Heart left ventricle (tissue), 16 donors: ENCODE measurements around the gene OPN4. TPM values are rescaled to one million over a fixed set of nuclear protein-coding genes. Genes with fewer than 3 reads are reported as not detected.

Source experiments
- ATAC-seq, 4 donors: fragments of 200-7000 bp; cut with Tn5 transposase; one replicate each; pipeline ENCODE4 v1.9.1; 2020 to 2022; ENCODE audit warnings: moderate library complexity in 4 of 4, mild to moderate bottlenecking in 3 of 4, moderate number of reproducible peaks in 1 of 4
- DNase-seq, 5 donors: peaks; one replicate each; pipeline ENCODE4 v3.0.0-alpha.2; 2020
- H3K27ac ChIP-seq, 12 donors: fragments of 200-600 bp; sonication (generic) in 4 of 12; one replicate each; pipeline versions ENCODE4 v1.5.0 to v1.8.0; 2016 to 2022; ENCODE audit warnings: mild to moderate bottlenecking in 2 of 12
- H3K27me3 ChIP-seq, 9 donors: fragments of 200-600 bp; sonication (generic) in 2 of 9; one replicate each; pipeline versions ENCODE4 v1.5.1 to v1.8.0; 2016 to 2022; ENCODE audit warnings: mild to moderate bottlenecking in 3 of 9
- H3K36me3 ChIP-seq, 9 donors: fragments of 200-600 bp; sonication (generic) in 2 of 9; one replicate each; pipeline versions ENCODE4 v1.5.0 to v1.8.0; 2018 to 2022; ENCODE audit warnings: mild to moderate bottlenecking in 2 of 9
- H3K4me1 ChIP-seq, 12 donors: fragments of 200-600 bp; sonication (generic) in 4 of 12; one replicate each; pipeline versions ENCODE4 v1.5.0 to v1.8.0; 2016 to 2022; ENCODE audit warnings: mild to moderate bottlenecking in 3 of 12
- H3K4me3 ChIP-seq, 12 donors: fragments of 200-600 bp; sonication (generic) in 4 of 12; one replicate each; pipeline versions ENCODE4 v1.5.0 to v1.8.0; 2017 to 2022; ENCODE audit warnings: mild to moderate bottlenecking in 9 of 12, moderate library complexity in 4 of 12
- H3K9me3 ChIP-seq, 12 donors: fragments of 200-600 bp; sonication (generic) in 4 of 12; one replicate each; pipeline versions ENCODE4 v1.5.0 to v1.8.0; 2016 to 2022; ENCODE audit warnings: mild to moderate bottlenecking in 1 of 12
- CTCF ChIP-seq, 12 donors: fragments of 200-600 bp; sonication (generic) in 4 of 12; IDR thresholded peaks; one replicate each; pipeline versions ENCODE4 v1.5.0 to v1.8.0; 2018 to 2022; ENCODE audit warnings: antibody characterized with exemption in 12 of 12, mild to moderate bottlenecking in 5 of 12
- POLR2A ChIP-seq, 2 donors: fragments of 450-650 bp; IDR thresholded peaks; one replicate each; pipeline ENCODE4 v1.6.1; 2017; ENCODE audit warnings: antibody characterized with exemption in 2 of 2, mild to moderate bottlenecking in 2 of 2, moderate library complexity in 2 of 2
- WGBS, 4 donors: extraction: QIAGEN DNeasy Blood & Tissue Kit in 2 of 4; methylation state at CpG; one replicate each; pipeline versions ENCODE4 v1.1.5 to v1.1.7; 2013 to 2018; 5-methylcytosine and 5-hydroxymethylcytosine counted together
- intact Hi-C, 10 donors: fragments of 100-400 bp; cut with DNase I; formaldehyde crosslinking; loops; one replicate each; pipeline versions ENCODE4 v1.11.1 to v1.14.2; 2022
- polyA plus RNA-seq, 2 donors: library from polyadenylated mRNA; stranded (reverse); fragments of 200-250 nt; gene quantifications; one replicate each; pipeline ENCODE4 v1.2.3, GENCODE V29; 2013
- total RNA-seq, 9 donors: library from RNA; depleted of rRNA in 2 of 9; stranded (reverse); fragments of >200 nt in 2 of 9; fragmentation: NEBNext Ultra II Directional in 3 of 9; extraction: Animal tissue kit (Norgen Biotek cat#: 25700) in 3 of 9; gene quantifications; one replicate each; pipeline versions ENCODE4 v1.1.0 to v1.2.4, GENCODE V29; 2016 to 2023
- donor health status: ischemic (EF 13 %, LVEDD 7.1; RV severe dilation, severe dysfunction).
- donor health status: healthy with polysubstance abuse.
- donor health status: DM: no; HTN: yes; CAD: no.
- donor health status: DM: no; HTN: no; CAD: no.
- donor health status: ischemic (EF 25% LVEDD 6.9; RV normal size, moderate dysfunction).
- donor health status: ischemic (EF 25% LVEDD 5.7; RV mildly dilated, moderate dysfunction).
- donor health status: healthy.
- donor health status: DM: yes; HTN: yes; CAD: no.
- donor health status: ischemic (EF 35%, LVEDD 5.7; RV mildly dilated, moderate dysfunction).
- donor health status: nonischemic (EF 11% LVEDD 7.7; RV severe dilation, severe dysfunction).
- donor health status: DM: yes; HTN: yes; CAD: no.
- donor health status: PGD.
- donor health status: ischemic (EF 29% LVEDD 5.4; RV normal size, mild dysfunction).
- donor health status: nonischemic (EF 23%, LVEDD 6.1; RV moderate dilation, normal function).

Gene OPN4
- total and polyA plus RNA-seq, 11 donors: 0.03 to 0.28 (median 0.19) TPM; not detected in 6

GRCh38 chr10:86682675-86683074, 28.3 kb downstream of the OPN4 start:
- TF ChIP-seq POLR2A (IDR thresholded peaks at IDR 0.05) (no peak), CTCF (IDR thresholded peaks at IDR 0.05) (no peak)
- Histone ChIP-seq H3K27me3 (peaks cover 0 to 3% (median 0%) of the 10 kb centered on the region in 9 donors), H3K9me3 (no peaks in the 10 kb centered on the region), H3K27ac (peak overlapping the region; percentile 71 to 100 (median 91)), H3K4me3 (no peak overlapping the region), H3K4me1 (peaks cover 0 to 97% (median 48%) of the 10 kb centered on the region in 12 donors), H3K36me3 (peaks cover 0 to 68% (median 15%) of the 10 kb centered on the region in 9 donors)
- 46 to 100% (median 52%) methylated on average over 1 to 2 of the region's 2 CpGs for WGBS, 4 donors
- ATAC-seq (peak in 2 of 4 donors; percentile 3 to 4), DNase-seq (peak in 2 of 5 donors; percentile 52 to 70)
- intact Hi-C loops: loop anchor here in 1 of 10 donors (5.0 kb wide), 1 partner anchor 40 kb away; no protein-coding TSS in a partner anchor

DNA sequence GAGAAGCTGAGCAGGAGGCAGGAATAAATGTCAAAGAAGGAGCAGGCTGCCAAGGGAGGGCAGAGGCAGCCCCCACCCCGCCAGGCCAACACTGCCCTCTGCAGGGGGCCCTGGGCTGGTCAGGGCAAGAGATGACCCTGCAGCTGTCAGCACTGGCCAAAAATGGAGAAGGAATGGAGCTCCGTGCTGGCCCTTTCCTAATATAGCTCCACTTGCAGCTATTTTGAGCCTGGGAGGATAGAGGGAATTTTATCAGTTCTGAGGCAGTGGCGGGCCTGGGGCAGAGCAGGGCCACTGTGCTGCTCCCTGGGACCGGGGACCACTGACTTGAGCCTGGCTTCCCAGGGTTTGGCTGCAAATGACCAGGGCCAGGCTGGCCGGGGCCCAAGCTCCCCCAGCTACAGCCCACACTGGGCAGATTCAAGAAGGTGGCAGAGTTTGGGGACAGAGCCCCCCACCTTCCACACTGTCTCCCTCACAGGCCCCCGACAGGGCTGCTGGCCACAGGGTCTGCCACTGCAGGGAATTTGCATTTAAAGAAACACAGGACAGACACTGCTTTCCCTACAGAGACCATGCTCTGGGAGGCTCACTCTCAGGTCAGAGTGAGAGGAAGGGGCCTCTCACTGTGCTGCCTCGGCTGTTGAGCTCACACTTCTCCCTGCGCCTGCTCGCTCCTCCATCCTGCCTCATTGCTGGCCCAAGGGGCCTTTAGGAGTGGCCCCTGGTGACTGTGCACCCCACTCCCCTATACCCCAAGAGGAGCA, 30.2 kb downstream of the OPN4 start:
- peaks cover 0 to 93% (median 45%) of the 10 kb centered on the region in 12 donors for H3K4me1 ChIP-seq
- peak; percentile 80 to 85 (median 83) for DNase-seq

GRCh38 chr10:86685416-86685815, 31.1 kb downstream of the OPN4 start:
- H3K4me3 ChIP-seq: no peak overlapping the region
- WGBS, 4 donors: 60 to 77% (median 64%) methylated on average over 9 of the region's 9 CpGs
- peaks cover 0 to 3% (median 0%) of the 10 kb centered on the region in 9 donors for H3K27me3 ChIP-seq

More for the DNA sequence above, 30.2 kb downstream of the OPN4 start:
- intact Hi-C loops: loop anchor here in 5 of 10 donors (5.0 kb wide), 2 partner anchors 42 to 213 kb away; no protein-coding TSS in a partner anchor
- Histone ChIP-seq H3K9me3 (no peaks in the 10 kb centered on the region), H3K27ac (peak overlapping the region; percentile 63 to 100 (median 91)), H3K27me3 (peaks cover 0 to 3% (median 0%) of the 10 kb centered on the region in 9 donors), H3K4me3 (no peak overlapping the region), H3K36me3 (peaks cover 0 to 52% (median 15%) of the 10 kb centered on the region in 9 donors)
- ATAC-seq: peak; percentile 34 to 58 (median 47)
- 19 to 36% (median 27%) methylated on average over 6 to 9 of the region's 9 CpGs for WGBS, 4 donors
- peak in 1 of 2 donors; percentile 34 for TF ChIP-seq POLR2A (IDR thresholded peaks at IDR 0.05)
- TF ChIP-seq CTCF (IDR thresholded peaks at IDR 0.05): peak; percentile 33 to 78 (median 64)

More at GRCh38 chr10:86685416-86685815, 31.1 kb downstream of the OPN4 start:
- TF ChIP-seq CTCF (IDR thresholded peaks at IDR 0.05) (no peak), POLR2A (IDR thresholded peaks at IDR 0.05) (no peak)
- Histone ChIP-seq H3K4me1 (peaks cover 0 to 87% (median 42%) of the 10 kb centered on the region in 12 donors), H3K36me3 (peaks cover 0 to 43% (median 10%) of the 10 kb centered on the region in 9 donors), H3K9me3 (no peaks in the 10 kb centered on the region), H3K27ac (peak overlapping the region; percentile 63 to 100 (median 91))
- DNase-seq (no peak), ATAC-seq (no peak)
- intact Hi-C loops: loop anchor here in 4 of 10 donors (5.0 kb wide), 1 partner anchor 212 kb away; no protein-coding TSS in a partner anchor
